IPS DF 19.7 (cell line): ENCODE measurements around the gene DTL.

Source experiments
- DNase-seq: peaks from one replicate; pipeline ENCODE4 v3.0.0-alpha.2; 2013; ENCODE audit warnings: low read depth, low spot score

Gene DTL

GRCh38 chr1:212037900-212038299 lies 2.4 kb downstream of the DTL start:
- no peak for DNase-seq

- DNase-seq = no peak
These were observed 4.1 kb downstream of the DTL start for GRCh38 chr1:212039622-212040021.

GRCh38 chr1:212040629-212041412 lies 5.3 kb downstream of the DTL start:
- DNase-seq = no peak

GRCh38 chr1:212042436-212042835 lies 6.9 kb downstream of the DTL start:
- no peak for DNase-seq

GRCh38 chr1:212044851-212045250 lies 9.3 kb downstream of the DTL start:
- no peak for DNase-seq

- DNase-seq = no peak
These were observed 10.4 kb downstream of the DTL start for GRCh38 chr1:212045981-212046380.

GRCh38 chr1:212053993-212054392 lies 18.4 kb downstream of the DTL start:
- DNase-seq = no peak

- no peak for DNase-seq
These were observed 19.8 kb downstream of the DTL start for GRCh38 chr1:212055333-212055732.

- no peak for DNase-seq
These were observed 25.3 kb downstream of the DTL start for GRCh38 chr1:212060632-212061472.

GRCh38 chr1:212062832-212063438 lies 27.4 kb downstream of the DTL start:
- no peak for DNase-seq

GRCh38 chr1:212067787-212068186 lies 32.2 kb downstream of the DTL start:
- no peak for DNase-seq

- DNase-seq = no peak
These were observed 35.3 kb downstream of the DTL start for GRCh38 chr1:212070720-212071302.

GRCh38 chr1:212072047-212072446 lies 36.5 kb downstream of the DTL start:
- no peak for DNase-seq

GRCh38 chr1:212073490-212073889 lies 37.9 kb downstream of the DTL start:
- DNase-seq = no peak

- no peak for DNase-seq
These were observed 38.8 kb downstream of the DTL start for GRCh38 chr1:212074313-212074712.

GRCh38 chr1:212074856-212075255 lies 39.3 kb downstream of the DTL start:
- no peak for DNase-seq

GRCh38 chr1:212077028-212077427 lies 41.5 kb downstream of the DTL start:
- no peak for DNase-seq

- no peak for DNase-seq
These were observed 43.3 kb downstream of the DTL start for GRCh38 chr1:212078826-212079225.

GRCh38 chr1:212082765-212083406 lies 47.3 kb downstream of the DTL start:
- no peak for DNase-seq

GRCh38 chr1:212089560-212090163 lies 54.1 kb downstream of the DTL start:
- DNase-seq = no peak

- DNase-seq = no peak
These were observed 56.0 kb downstream of the DTL start for GRCh38 chr1:212091438-212092121.
